ENCODE results near the gene SH3GL3.

Gene SH3GL3

DNA sequence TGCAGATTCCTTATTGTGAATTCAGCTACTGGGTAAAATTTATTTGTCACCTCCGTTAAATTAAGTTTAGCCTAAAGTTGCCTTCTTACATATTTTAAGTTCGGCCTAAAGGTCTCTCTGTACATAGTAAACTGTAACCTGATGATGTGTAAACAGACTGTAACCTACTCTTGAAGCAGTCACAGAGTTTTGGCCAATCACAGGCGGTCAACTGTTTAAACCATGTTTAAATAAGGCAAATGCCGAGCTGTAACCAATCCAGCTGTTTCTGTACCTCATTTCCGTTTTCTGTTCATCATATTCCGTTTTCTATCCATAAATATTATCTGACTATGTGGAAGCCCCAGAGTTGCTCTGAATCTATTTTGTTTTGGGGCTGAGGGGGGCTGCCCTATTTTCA lies 204.4 kb downstream of the SH3GL3 start:
- Histone ChIP-seq H3K36me3 (ENCODE audit: control insufficient read depth in 2 of 2, insufficient read depth in 1 of 2, low read length in 2 of 2) (no peaks in the 10 kb centered on the region), H3K4me1 (ENCODE audit: control insufficient read depth, insufficient read depth, low read length) (peaks cover 3% of the 10 kb centered on the region; the same call in 1 of the 2 replicates), H3K4me3 (ENCODE audit: low read depth, low read length) (no peak overlapping the region), H3K9me3 (ENCODE audit: control insufficient read depth, insufficient read depth, low read depth, low read length) (no peaks in the 10 kb centered on the region), H3K27ac (ENCODE audit: extremely low read depth, low read depth, low read length) (no peak overlapping the region)
- POLR2A ChIA-PET = no interaction called here
- TF ChIP-seq ZNF133 (tag by site-specific recombination; IDR thresholded peaks at IDR 0.05) = no peak
- CTCF ChIA-PET = interaction anchor here (0.7 to 1.4 kb wide), 3 partner anchors 11 to 403 kb away, joined by 3 to 4 read pairs (median 3); no protein-coding TSS in a partner anchor

GRCh38 chr15:83652626-83653204 lies 205.6 kb downstream of the SH3GL3 start:
- no peaks in the 10 kb centered on the region for H3K9me3 ChIP-seq (ENCODE audit: control insufficient read depth, insufficient read depth, low read depth, low read length)
- H3K27ac ChIP-seq (ENCODE audit: extremely low read depth, low read depth, low read length) = no peak overlapping the region
- TF ChIP-seq GLI2 (tag by site-specific recombination; IDR thresholded peaks at IDR 0.05; ENCODE audit: borderline replicate concordance, low read depth) (no peak), ZNF555 (tag by site-specific recombination; conservative IDR thresholded peaks at IDR 0.05) (no peak), KLF10 (tag by site-specific recombination; IDR thresholded peaks at IDR 0.05) (no peak), KLF7 (tag by site-specific recombination; IDR thresholded peaks at IDR 0.05; ENCODE audit: borderline replicate concordance) (no peak), ZNF16 (tag by site-specific recombination; IDR thresholded peaks at IDR 0.05; ENCODE audit: low read depth) (no peak), SP3 (tag by site-specific recombination; IDR thresholded peaks at IDR 0.05) (no peak)
- TF ChIP-seq, protein P1, sequence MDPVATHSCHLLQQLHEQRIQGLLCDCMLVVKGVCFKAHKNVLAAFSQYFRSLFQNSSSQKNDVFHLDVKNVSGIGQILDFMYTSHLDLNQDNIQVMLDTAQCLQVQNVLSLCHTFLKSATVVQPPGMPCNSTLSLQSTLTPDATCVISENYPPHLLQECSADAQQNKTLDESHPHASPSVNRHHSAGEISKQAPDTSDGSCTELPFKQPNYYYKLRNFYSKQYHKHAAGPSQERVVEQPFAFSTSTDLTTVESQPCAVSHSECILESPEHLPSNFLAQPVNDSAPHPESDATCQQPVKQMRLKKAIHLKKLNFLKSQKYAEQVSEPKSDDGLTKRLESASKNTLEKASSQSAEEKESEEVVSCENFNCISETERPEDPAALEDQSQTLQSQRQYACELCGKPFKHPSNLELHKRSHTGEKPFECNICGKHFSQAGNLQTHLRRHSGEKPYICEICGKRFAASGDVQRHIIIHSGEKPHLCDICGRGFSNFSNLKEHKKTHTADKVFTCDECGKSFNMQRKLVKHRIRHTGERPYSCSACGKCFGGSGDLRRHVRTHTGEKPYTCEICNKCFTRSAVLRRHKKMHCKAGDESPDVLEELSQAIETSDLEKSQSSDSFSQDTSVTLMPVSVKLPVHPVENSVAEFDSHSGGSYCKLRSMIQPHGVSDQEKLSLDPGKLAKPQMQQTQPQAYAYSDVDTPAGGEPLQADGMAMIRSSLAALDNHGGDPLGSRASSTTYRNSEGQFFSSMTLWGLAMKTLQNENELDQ (tag by site-specific recombination; IDR thresholded peaks at IDR 0.05; ENCODE audit: low read depth) = no peak
- TF ChIP-seq, protein P2, sequence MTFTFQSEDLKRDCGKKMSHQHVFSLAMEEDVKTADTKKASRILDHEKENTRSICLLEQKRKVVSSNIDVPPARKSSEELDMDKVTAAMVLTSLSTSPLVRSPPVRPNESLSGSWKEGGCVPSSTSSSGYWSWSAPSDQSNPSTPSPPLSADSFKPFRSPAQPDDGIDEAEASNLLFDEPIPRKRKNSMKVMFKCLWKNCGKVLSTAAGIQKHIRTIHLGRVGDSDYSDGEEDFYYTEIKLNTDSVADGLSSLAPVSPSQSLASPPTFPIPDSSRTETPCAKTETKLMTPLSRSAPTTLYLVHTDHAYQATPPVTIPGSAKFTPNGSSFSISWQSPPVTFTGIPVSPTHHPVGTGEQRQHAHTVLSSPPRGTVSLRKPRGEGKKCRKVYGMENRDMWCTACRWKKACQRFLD (tag by site-specific recombination; IDR thresholded peaks at IDR 0.05) = no peak
- TF ChIP-seq, protein P3, sequence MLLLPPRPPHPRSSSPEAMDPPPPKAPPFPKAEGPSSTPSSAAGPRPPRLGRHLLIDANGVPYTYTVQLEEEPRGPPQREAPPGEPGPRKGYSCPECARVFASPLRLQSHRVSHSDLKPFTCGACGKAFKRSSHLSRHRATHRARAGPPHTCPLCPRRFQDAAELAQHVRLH (tag by site-specific recombination; IDR thresholded peaks at IDR 0.05) = no peak
- ChIA-PET POLR2A (no interaction called here), CTCF (interaction anchor here (1.3 to 1.4 kb wide), 2 partner anchors 53 to 404 kb away, joined by 3 read pairs; no protein-coding TSS in a partner anchor)
- no peaks in the 10 kb centered on the region for H3K36me3 ChIP-seq (ENCODE audit: control insufficient read depth in 2 of 2, insufficient read depth in 1 of 2, low read length in 2 of 2)
- peaks cover 3% of the 10 kb centered on the region; the same call in 1 of the 2 replicates for H3K4me1 ChIP-seq (ENCODE audit: control insufficient read depth, insufficient read depth, low read length)
- no peak overlapping the region for H3K4me3 ChIP-seq (ENCODE audit: low read depth, low read length)

- Histone ChIP-seq H3K27ac (ENCODE audit: extremely low read depth, low read depth, low read length) (no peak overlapping the region), H3K4me1 (ENCODE audit: control insufficient read depth, insufficient read depth, low read length) (peaks cover 3% of the 10 kb centered on the region; the same call in 1 of the 2 replicates), H3K4me3 (ENCODE audit: low read depth, low read length) (0 out of 2 replicates have a peak overlapping the region, but pooled peaks have one; percentile 6), H3K36me3 (ENCODE audit: control insufficient read depth in 2 of 2, insufficient read depth in 1 of 2, low read length in 2 of 2) (no peaks in the 10 kb centered on the region), H3K9me3 (ENCODE audit: control insufficient read depth, insufficient read depth, low read depth, low read length) (no peaks in the 10 kb centered on the region)
- TF ChIP-seq, protein P4, sequence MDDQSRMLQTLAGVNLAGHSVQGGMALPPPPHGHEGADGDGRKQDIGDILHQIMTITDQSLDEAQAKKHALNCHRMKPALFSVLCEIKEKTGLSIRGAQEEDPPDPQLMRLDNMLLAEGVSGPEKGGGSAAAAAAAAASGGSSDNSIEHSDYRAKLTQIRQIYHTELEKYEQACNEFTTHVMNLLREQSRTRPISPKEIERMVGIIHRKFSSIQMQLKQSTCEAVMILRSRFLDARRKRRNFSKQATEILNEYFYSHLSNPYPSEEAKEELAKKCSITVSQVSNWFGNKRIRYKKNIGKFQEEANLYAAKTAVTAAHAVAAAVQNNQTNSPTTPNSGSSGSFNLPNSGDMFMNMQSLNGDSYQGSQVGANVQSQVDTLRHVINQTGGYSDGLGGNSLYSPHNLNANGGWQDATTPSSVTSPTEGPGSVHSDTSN (CRISPR knock-in tag; IDR thresholded peaks at IDR 0.05) = no peak
- TF ChIP-seq ZNF473 (tag by site-specific recombination; IDR thresholded peaks at IDR 0.05) (no peak), ZNF335 (tag by site-specific recombination; conservative IDR thresholded peaks at IDR 0.05) (peak; percentile 28), ZBTB20 (tag by site-specific recombination; IDR thresholded peaks at IDR 0.05) (peak; percentile 23; the same call in 1 of the 2 replicates), ZNF645 (tag by site-specific recombination; IDR thresholded peaks at IDR 0.05) (no peak)
- POLR2A ChIA-PET = no interaction called here
- CTCF ChIA-PET = interaction anchor here (0.6 to 1.3 kb wide), 2 partner anchors 53 to 381 kb away, joined by 3 to 4 read pairs; no protein-coding TSS in a partner anchor
Measured at GRCh38 chr15:83653288-83653638, 206.1 kb downstream of the SH3GL3 start.
